Stimulated activated naive CD8-positive, alpha-beta T cell treated with anti-CD3 and anti-CD28 coated beads, Interleukin-15, amount 100 ng/mL, for 72 hours (primary cell): ENCODE results near the gene ZNF385D.

Source experiments
- ATAC-seq: fragments of 150-1000 bp; cut with Tn5 transposase; 2 replicates; pipeline ENCODE4 v1.10.0; 2021; ENCODE audit warnings: mild to moderate bottlenecking, moderate library complexity
- DNase-seq, 2 donors: peaks; one replicate each; pipeline ENCODE4 v3.0.0; 2021 to 2022
- H3K27ac Mint-ChIP-seq, 2 donors: one replicate each; pipeline ENCODE4 v1.8.0; 2022; ENCODE audit warnings: mild to moderate bottlenecking in 2 of 2, mixed read lengths in 2 of 2, moderate library complexity in 2 of 2
- H3K27me3 Mint-ChIP-seq: one replicate; pipeline ENCODE4 v1.8.0; 2022; ENCODE audit warnings: mixed read lengths
- H3K4me1 Mint-ChIP-seq: one replicate; pipeline ENCODE4 v1.8.0; 2022; ENCODE audit warnings: mild to moderate bottlenecking, mixed read lengths
- H3K4me3 Mint-ChIP-seq, 2 donors: one replicate each; pipeline ENCODE4 v1.8.0; 2022; ENCODE audit warnings: mild to moderate bottlenecking in 2 of 2, mixed read lengths in 2 of 2, moderate library complexity in 1 of 2
- H3K9me3 Mint-ChIP-seq, 2 donors: one replicate each; pipeline ENCODE4 v1.8.0; 2022; ENCODE audit warnings: mixed read lengths in 2 of 2

ZNF385D gene

GRCh38 chr3:21664996-21665395, 86.0 kb downstream of the ZNF385D start:
- no peaks in the 10 kb centered on the region for H3K27me3 Mint-ChIP-seq
- no peaks in the 10 kb centered on the region for H3K4me1 Mint-ChIP-seq
- no peak overlapping the region for H3K4me3 Mint-ChIP-seq
- DNase-seq: no peak
- no peak overlapping the region for H3K27ac Mint-ChIP-seq
- peaks cover 0 to 13% of the 10 kb centered on the region in 2 donors for H3K9me3 Mint-ChIP-seq
- ATAC-seq: no peak

GRCh38 chr3:21662403-21662802, 88.6 kb downstream of the ZNF385D start:
- Mint-ChIP-seq H3K9me3 (peaks cover 0 to 18% of the 10 kb centered on the region in 2 donors), H3K27ac (no peak overlapping the region), H3K27me3 (no peaks in the 10 kb centered on the region), H3K4me3 (no peak overlapping the region), H3K4me1 (no peaks in the 10 kb centered on the region)
- ATAC-seq (no peak), DNase-seq (no peak)

- no peaks in the 10 kb centered on the region for H3K4me1 Mint-ChIP-seq
- DNase-seq: no peak
- no peaks in the 10 kb centered on the region for H3K27me3 Mint-ChIP-seq
- H3K9me3 Mint-ChIP-seq: peaks cover 0 to 2% of the 10 kb centered on the region in 2 donors
- no peak overlapping the region for H3K27ac Mint-ChIP-seq
- no peak for ATAC-seq
- H3K4me3 Mint-ChIP-seq: no peak overlapping the region
Observed at GRCh38 chr3:21654662-21655061, 96.3 kb downstream of the ZNF385D start.

GRCh38 chr3:21654241-21654640, 96.8 kb downstream of the ZNF385D start:
- DNase-seq (no peak), ATAC-seq (no peak)
- no peak overlapping the region for H3K27ac Mint-ChIP-seq
- no peak overlapping the region for H3K4me3 Mint-ChIP-seq
- H3K9me3 Mint-ChIP-seq: no peaks in the 10 kb centered on the region
- H3K4me1 Mint-ChIP-seq: no peaks in the 10 kb centered on the region
- no peaks in the 10 kb centered on the region for H3K27me3 Mint-ChIP-seq

- ATAC-seq (no peak), DNase-seq (no peak)
- H3K4me3 Mint-ChIP-seq: no peak overlapping the region
- H3K9me3 Mint-ChIP-seq: peaks cover 0 to 4% of the 10 kb centered on the region in 2 donors
- H3K27me3 Mint-ChIP-seq: no peaks in the 10 kb centered on the region
- no peaks in the 10 kb centered on the region for H3K4me1 Mint-ChIP-seq
- H3K27ac Mint-ChIP-seq: no peak overlapping the region
Observed at GRCh38 chr3:21649519-21649918, 101.5 kb downstream of the ZNF385D start.

- H3K4me3 Mint-ChIP-seq: no peak overlapping the region
- ATAC-seq (no peak), DNase-seq (no peak)
- no peaks in the 10 kb centered on the region for H3K27me3 Mint-ChIP-seq
- H3K9me3 Mint-ChIP-seq: peaks cover 0 to 4% of the 10 kb centered on the region in 2 donors
- H3K27ac Mint-ChIP-seq: no peak overlapping the region
- H3K4me1 Mint-ChIP-seq: no peaks in the 10 kb centered on the region
Observed at GRCh38 chr3:21647961-21648360, 103.0 kb downstream of the ZNF385D start.

GRCh38 chr3:21645121-21645897, 105.7 kb downstream of the ZNF385D start:
- Mint-ChIP-seq H3K27ac (no peak overlapping the region), H3K4me3 (no peak overlapping the region), H3K27me3 (no peaks in the 10 kb centered on the region), H3K9me3 (peaks cover 0 to 5% of the 10 kb centered on the region in 2 donors), H3K4me1 (no peaks in the 10 kb centered on the region)
- DNase-seq (no peak), ATAC-seq (no peak)

GRCh38 chr3:21644268-21644667, 106.7 kb downstream of the ZNF385D start:
- H3K4me1 Mint-ChIP-seq: no peaks in the 10 kb centered on the region
- H3K27ac Mint-ChIP-seq: no peak overlapping the region
- ATAC-seq (no peak), DNase-seq (no peak)
- no peaks in the 10 kb centered on the region for H3K27me3 Mint-ChIP-seq
- H3K9me3 Mint-ChIP-seq: peaks cover 0 to 8% of the 10 kb centered on the region in 2 donors
- H3K4me3 Mint-ChIP-seq: no peak overlapping the region

- no peak overlapping the region for H3K4me3 Mint-ChIP-seq
- peaks cover 0 to 8% of the 10 kb centered on the region in 2 donors for H3K9me3 Mint-ChIP-seq
- no peaks in the 10 kb centered on the region for H3K4me1 Mint-ChIP-seq
- ATAC-seq: no peak
- DNase-seq: no peak
- no peaks in the 10 kb centered on the region for H3K27me3 Mint-ChIP-seq
- H3K27ac Mint-ChIP-seq: no peak overlapping the region
Observed at GRCh38 chr3:21643752-21644151, 107.3 kb downstream of the ZNF385D start.

- Mint-ChIP-seq H3K4me1 (no peaks in the 10 kb centered on the region), H3K9me3 (peaks cover 0 to 8% of the 10 kb centered on the region in 2 donors), H3K4me3 (no peak overlapping the region), H3K27ac (no peak overlapping the region), H3K27me3 (no peaks in the 10 kb centered on the region)
- no peak for ATAC-seq
- no peak for DNase-seq
Observed at GRCh38 chr3:21642433-21642832, 108.6 kb downstream of the ZNF385D start.

GRCh38 chr3:21641959-21642358, 109.1 kb downstream of the ZNF385D start:
- DNase-seq (no peak), ATAC-seq (no peak)
- H3K4me1 Mint-ChIP-seq: no peaks in the 10 kb centered on the region
- H3K27ac Mint-ChIP-seq: no peak overlapping the region
- H3K4me3 Mint-ChIP-seq: no peak overlapping the region
- H3K9me3 Mint-ChIP-seq: peaks cover 0 to 5% of the 10 kb centered on the region in 2 donors
- H3K27me3 Mint-ChIP-seq: no peaks in the 10 kb centered on the region

GRCh38 chr3:21638488-21638887, 112.5 kb downstream of the ZNF385D start:
- Mint-ChIP-seq H3K27ac (no peak overlapping the region), H3K4me1 (no peaks in the 10 kb centered on the region), H3K9me3 (peaks cover 7 to 9% of the 10 kb centered on the region in 2 donors), H3K27me3 (no peaks in the 10 kb centered on the region), H3K4me3 (no peak overlapping the region)
- no peak for DNase-seq
- ATAC-seq: no peak

- Mint-ChIP-seq H3K27ac (no peak overlapping the region), H3K4me3 (no peak overlapping the region), H3K27me3 (no peaks in the 10 kb centered on the region), H3K9me3 (peaks cover 7 to 10% of the 10 kb centered on the region in 2 donors), H3K4me1 (no peaks in the 10 kb centered on the region)
- ATAC-seq (no peak), DNase-seq (no peak)
Observed at GRCh38 chr3:21634112-21634511, 116.9 kb downstream of the ZNF385D start.

- Mint-ChIP-seq H3K27ac (no peak overlapping the region), H3K9me3 (no peaks in the 10 kb centered on the region), H3K4me1 (no peaks in the 10 kb centered on the region), H3K4me3 (no peak overlapping the region), H3K27me3 (no peaks in the 10 kb centered on the region)
- no peak for ATAC-seq
- no peak for DNase-seq
Observed at GRCh38 chr3:21624524-21624923, 126.5 kb downstream of the ZNF385D start.

GRCh38 chr3:21621181-21621651, 129.8 kb downstream of the ZNF385D start:
- H3K4me3 Mint-ChIP-seq: no peak overlapping the region
- DNase-seq: no peak
- H3K9me3 Mint-ChIP-seq: no peaks in the 10 kb centered on the region

GRCh38 chr3:21620511-21621155, 130.4 kb downstream of the ZNF385D start:
- Mint-ChIP-seq H3K4me3 (no peak overlapping the region), H3K27me3 (no peaks in the 10 kb centered on the region), H3K27ac (no peak overlapping the region), H3K9me3 (peaks cover 0 to 1% of the 10 kb centered on the region in 2 donors), H3K4me1 (no peaks in the 10 kb centered on the region)
- ATAC-seq (no peak), DNase-seq (no peak)

More at GRCh38 chr3:21621181-21621651, 129.8 kb downstream of the ZNF385D start:
- no peak overlapping the region for H3K27ac Mint-ChIP-seq
- H3K27me3 Mint-ChIP-seq: no peaks in the 10 kb centered on the region
- no peak for ATAC-seq
- H3K4me1 Mint-ChIP-seq: no peaks in the 10 kb centered on the region
